GM21737 (cell line): ENCODE measurements around the gene ARID1B.

Experiments used
- ATAC-seq: cut with Tn5 transposase; IDR thresholded peaks from one replicate; pipeline ENCODE4 v1.9.1; 2021; ENCODE audit warnings: mild to moderate bottlenecking, moderate library complexity; ENCODE audit not compliant: unreplicated experiment

Gene ARID1B

DNA sequence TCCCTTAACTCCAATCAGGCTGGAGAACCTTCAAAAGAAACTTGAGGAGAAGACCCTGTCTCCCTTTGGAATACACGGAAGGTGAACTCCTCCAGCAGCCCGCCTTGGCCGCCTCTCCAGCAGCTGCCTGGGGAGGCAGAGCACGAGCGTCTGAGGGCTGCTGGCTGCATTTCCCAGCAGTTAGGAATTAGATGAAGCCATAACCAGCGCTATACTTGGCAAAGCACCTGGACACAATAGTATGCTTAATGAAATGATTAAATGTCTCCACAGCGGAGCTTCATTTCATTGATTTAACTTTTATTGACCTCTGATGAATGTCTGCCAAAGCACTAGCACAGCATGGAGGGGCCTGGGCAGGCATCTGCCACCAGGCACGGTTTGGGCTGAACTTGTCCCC, 472.6 kb downstream of the ARID1B start:
- ATAC-seq: no peak

DNA sequence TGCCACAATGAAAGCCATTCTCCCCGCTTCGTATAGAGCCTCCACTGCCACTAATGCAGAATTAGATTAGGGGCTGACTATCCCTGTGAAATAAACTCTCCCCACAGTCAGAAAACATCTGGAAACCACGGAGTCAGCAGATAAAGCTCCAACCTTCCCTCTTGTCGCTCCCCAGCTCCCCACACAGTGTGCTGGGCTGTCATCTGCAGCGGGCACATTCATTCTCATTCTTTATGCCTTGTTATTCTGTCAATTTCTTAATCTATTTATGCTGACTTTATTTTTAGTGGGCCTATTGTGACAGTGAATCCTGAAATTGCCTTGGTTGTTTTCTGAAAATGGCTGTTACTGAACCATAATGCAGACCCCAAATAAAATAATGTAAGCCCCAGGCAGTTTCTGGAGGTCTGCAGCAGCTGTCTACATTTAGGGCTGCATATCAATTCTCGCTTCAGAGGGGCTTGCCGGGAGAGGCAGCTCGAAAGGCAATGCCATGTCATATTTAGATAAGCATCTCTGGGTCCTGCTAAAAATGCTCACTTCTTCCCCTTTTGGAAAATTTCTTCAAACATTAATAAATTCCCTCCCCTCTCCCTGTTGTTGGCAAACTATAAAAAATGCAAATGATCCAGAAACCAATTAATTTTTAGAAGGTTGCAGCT, 474.5 kb downstream of the ARID1B start:
- no peak for ATAC-seq

DNA sequence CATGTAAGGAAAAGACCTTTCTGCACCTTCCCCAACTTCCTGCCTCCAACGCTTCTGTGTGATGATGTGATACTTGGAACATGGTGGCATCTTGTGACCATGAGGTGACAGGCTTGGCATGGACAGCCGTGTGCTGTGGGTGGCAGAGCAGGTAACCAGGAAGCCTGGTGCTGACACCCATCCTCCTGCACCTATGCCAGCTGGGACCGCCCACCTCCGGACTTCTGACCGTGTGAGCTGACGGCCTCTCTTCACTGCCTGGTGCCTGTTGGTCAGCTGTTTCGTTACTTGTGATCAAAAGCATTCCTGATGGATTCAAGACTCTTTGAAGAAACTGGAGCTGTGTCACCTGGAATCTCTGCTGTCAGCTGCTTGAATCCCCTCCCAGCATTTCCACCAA, 475.8 kb downstream of the ARID1B start:
- ATAC-seq: no peak

DNA sequence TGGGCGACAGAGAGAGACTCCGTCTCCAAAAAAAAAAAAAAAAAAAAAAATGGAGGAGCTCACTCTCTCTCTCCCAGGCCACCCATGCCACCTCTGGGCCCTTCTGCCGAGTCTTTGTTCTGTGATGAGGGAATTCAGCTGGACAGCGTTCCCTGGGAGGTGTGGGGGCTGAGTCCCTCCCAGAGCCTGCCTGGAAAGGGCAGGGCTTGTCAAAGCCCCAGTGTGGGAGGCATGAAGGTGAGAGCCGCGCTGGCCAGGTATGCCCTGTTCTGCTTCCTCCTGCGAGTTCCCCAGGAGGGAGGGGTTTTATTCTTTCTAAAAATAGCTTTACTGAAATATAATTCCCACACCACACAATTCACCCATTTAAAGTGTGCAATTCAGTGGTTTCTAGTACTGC, 476.5 kb downstream of the ARID1B start:
- no peak for ATAC-seq

DNA sequence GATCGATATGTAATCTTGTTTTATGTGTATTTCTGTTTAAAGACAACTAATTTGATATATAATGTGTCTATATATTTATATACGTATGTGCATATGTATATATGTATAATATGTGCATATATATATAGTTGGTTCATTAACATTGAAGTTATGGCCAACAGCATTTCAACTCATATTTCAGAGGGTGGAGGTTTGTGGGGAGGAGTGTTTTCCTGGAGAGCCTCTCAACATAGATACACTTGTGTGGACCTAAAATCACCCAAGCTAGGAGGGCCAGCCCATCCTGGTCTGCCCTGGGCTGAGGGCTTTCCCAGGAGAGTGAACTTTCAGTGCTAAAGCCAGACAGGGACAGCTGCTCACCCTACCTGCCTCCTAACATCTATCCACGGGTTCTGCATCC, 477.4 kb downstream of the ARID1B start:
- no peak for ATAC-seq

DNA sequence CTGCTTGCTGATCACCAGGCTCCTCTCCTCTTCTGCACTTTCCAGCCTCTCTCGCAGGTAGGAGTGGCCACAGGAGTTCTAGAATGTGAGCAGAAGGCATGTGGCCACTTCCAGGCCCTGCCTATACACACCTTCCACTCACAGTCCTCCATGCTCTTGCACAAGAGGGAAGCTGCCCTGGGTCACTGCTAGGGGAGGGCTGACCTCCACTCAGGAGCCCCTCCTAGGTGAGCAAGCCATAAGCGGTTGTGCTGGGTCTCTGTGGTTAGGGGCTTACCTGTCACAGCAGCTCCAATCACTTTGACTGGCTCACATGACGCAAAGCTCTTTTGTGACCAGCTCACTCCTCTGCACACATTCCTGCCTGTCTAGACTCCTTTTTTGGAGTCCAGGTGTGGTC, 477.9 kb downstream of the ARID1B start:
- no peak for ATAC-seq

DNA sequence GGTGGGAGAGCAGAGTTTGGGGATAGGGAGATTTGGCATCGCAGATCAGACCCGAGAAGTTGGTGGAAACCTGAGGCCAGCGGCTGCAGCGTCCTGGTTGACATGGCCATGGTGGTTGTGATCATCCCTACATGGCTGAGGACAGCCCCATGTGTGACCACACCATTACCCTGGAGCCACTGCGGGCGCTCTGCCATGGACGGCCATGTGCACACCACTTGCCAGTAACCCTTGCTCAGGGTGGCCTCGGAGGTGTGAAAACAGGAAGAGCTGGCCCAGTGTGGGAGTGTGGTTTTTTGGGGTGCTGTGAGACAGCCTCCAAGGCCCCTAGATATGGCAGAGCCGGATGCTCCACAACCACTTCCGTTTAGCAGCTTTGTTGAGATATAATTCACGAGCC, 481.7 kb downstream of the ARID1B start:
- ATAC-seq: no peak

DNA sequence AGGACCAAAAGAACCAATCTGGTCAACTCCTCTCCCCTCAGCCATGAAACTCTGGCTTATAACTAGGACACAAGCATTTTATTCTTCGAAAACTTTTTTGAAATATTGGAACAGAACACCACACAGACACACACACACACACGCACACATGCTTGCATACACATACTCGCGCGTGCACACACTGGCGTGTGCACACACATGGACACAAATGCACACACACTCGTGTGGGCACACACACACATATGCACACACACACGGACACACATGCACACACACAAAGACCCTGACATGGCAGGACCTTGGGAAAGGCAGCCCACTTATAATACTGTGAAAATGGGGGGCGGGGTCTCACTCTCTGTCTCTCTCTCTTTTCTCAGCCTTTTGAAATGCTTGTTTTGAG, 482.3 kb downstream of the ARID1B start:
- ATAC-seq: no peak
